ENCODE measurements around the gene GMIP.

The GMIP gene

DNA sequence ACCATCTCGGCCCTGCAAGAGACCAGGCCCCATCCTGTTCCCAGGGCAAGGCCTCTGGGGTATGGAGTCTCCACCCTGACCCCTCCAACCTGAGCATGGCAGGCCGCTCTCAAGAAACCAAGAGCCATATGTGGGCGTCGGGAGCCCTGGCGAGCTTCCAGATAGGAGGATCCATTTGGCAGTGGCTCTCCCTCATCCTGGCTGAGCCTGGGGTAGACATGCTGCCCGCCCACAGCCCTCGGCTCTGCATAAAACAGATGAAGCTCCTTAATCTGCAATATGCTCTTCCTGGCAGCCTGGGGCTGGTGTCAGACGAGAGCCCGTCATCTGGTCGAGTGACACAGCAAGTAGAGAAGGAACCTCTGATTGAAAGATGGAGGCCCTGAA, 13.9 kb upstream of the GMIP start:
- peak in 1 of 51 donors; percentile 58 for DNase-seq

DNA sequence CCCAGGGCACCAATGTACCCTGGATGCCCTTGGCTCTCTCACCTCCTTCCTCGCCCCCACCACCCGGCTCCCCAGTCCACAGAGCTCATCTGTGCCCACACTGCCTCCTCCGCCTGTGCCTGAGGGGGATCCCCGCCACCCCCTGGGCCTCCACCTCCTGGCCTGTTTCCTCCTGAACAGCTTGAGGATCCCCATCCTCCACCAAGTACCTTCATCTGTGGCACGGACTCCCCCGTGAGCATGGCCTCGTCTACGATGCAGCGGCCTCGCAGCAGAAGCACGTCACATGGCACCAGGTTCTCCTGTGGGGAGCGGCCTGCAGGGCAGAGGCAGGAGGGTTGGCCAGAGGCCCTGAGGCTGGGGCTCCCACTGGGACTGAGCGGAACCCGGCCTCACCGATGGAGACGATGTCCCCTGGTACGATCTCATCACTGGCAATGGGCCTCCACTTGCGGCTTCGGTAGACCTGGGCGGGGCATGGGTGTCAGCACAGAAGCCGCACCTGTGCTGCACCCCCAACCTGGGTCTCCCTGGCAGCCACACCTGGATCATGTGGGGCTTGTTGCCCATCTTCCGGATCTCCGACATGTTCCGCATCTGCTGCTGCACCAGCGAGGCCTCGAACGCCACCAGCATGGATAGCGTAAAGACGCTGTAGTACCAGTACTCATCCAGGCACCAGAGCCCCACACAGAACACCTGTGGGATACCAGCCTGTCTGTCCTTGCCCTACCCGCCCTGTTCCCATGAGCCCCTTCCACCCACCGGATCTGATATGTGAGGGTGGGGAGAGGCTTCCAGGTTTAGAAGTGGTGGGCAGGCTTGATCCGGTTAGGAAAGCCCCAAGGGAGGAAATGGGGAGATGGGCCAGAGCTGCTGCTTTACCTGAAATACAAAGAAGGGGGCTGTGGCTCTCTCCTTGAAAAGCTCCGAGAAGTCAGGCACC, 13.3 kb upstream of the GMIP start:
- no peak for DNase-seq

DNA sequence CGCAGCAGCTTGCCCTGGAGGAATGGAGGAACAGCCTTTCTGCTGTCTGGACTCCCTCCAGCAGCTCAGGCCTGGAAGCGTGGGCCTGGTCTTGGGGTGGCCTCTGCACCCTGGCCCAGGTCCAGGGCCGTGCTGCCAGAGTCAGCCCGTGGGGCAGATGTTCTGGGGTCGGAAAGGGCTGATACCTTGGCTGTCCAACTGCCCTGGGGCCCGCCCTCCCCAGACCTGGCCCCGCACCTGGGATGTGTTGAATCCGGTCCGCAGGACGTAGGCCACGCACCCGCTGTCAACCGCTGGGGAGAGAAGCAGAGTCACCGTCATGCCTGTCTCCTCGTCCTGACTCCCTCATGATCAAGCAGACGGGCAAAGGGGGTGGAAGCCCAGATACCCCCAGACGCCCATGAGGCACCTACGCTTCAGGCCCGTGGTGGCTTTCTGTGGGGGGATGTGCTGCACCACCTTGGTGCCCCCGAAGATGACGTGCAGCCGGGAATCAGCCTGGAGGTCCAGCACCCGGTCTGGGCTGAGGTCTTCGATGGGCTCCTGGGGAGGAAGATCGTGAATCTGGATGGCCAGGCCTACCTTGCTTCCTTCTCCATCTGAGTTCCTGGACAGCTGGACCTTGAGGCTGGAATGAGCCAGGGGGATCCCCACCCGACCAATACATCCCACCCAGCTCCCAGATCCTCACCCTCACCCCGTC, 12.3 kb upstream of the GMIP start:
- no peak for DNase-seq

DNA sequence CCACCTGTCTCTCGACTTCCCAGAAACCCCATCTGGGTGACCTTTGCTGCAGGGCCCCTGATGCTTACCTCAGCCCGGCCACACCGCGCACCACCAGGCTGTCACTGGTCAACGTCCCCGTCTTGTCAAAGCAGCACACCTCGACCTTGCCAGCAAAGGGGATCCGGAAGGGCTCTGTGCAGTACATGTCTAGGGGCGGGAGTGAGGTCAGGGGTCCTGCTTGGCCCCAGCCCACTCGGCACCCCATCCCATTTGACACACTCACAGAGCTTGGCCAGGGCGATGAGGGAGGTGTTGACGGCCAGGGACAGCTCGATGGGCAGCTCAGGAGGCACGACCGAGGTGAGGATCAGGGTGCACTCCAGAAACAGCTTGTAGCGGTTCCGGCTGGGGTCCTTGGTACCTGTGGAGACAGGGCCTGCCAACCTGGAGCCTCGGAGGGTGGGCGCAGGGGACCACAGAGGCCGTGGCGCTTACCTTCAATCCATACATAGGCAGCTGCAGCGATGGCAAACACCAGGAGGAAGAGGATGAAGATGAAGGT, 11.7 kb upstream of the GMIP start:
- no peak for DNase-seq

DNA sequence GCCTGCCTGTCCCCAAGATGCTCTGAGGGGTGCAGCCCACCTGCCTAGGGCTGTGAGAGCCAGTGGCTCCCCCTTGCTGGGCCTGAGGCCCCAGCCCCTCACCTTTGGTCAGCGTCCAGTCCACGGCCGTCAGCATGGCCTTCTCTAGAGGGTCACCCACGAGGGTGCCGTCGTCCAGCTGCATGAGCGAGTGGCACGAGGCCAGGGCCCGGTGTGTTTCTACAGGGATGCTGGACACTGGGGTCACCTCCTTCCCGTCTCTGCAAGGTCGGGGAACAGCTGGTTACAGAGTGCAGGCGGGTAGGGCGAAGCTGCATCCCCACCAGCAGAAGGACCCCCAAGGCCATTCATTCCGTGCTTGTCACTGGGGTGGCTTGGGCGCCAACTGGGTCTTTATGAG, 11.0 kb upstream of the GMIP start:
- no peak for DNase-seq

DNA sequence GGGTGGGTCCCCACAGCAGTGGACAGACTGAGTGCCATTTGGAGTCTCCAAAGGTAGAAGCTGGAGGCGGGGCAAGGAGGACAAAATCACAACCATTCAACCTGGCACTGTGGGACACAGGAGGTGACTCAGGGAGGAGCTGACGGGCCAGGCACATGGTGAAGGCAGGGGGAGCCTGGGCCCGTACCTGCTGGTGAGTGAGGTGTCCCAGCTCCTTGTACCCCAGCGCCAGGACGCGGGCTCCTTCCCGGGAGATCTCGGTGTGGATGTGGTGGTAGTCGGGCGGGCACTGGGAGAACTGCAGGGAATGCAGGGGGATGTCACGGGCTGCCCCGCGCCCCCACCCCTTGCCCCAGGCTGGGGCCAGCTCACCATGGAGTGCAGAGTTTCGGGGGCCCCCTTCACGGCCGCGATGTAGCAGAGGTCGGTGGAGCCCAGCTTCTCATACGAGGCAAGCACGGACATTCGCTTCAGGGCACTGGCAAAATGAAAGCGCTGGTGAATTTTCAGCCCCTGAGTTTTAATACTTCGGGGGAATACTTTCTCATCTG, 10.2 kb upstream of the GMIP start:
- DNase-seq, result no peak

DNA sequence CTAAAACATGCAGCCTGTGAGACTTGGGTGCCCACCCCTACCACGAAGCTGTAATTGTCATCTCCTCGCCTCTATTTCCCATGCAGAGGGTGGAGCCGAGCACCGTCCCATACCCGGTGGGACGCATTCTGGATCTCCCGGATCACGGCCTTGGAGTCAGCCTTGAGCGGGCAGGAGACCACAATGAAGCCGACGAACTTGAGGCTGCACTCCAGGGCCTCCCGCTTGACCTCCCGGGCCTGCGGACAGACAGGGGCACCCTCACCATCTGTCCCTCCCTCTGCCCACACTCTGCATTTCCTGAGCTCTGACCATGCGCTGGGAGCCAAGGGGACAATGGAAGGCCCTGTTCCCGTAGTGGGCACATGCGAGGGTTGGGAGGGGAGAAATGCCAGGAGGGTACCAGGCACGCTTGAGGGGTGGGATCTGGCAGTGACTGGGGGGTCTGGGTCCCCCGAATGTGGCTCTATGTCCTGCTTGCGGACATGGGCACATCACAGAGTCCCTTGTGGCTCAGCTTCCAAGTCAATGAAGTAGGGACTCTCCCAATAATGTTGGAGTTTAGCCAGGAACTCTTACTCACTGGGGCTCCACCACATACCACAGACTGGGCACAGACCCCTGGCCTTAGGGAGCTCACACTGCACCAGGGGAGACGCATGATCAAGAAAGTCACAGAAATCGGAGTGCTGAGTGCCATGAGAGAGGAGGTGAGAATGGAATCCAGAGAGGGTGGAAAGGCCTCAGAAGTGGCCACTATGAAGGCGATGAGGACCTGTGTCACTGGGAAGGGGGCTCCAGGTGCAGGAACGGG, 9.2 kb upstream of the GMIP start:
- no peak for DNase-seq

DNA sequence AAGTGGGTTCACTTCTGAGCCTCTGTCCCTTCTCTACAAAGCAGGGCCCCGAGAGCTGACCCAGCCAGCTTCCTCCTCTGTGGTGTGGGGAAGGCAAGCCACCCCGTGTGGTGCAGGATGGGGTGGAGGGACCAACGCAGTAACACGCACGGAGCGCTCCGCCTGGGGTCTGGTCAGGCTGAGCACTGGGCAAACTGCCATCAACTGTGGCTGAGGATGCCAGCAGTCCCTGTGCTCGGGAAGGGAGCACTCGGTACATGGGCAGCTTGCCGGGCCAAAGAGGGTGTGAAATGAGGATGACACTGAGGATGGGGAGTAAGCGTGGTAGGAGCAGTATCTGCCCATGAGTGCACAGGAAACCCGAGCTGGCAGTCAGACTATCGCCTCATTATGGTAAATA, 7.6 kb upstream of the GMIP start:
- DNase-seq, result peak in 39 of 51 donors; percentile 15 to 76 (median 50)

DNA sequence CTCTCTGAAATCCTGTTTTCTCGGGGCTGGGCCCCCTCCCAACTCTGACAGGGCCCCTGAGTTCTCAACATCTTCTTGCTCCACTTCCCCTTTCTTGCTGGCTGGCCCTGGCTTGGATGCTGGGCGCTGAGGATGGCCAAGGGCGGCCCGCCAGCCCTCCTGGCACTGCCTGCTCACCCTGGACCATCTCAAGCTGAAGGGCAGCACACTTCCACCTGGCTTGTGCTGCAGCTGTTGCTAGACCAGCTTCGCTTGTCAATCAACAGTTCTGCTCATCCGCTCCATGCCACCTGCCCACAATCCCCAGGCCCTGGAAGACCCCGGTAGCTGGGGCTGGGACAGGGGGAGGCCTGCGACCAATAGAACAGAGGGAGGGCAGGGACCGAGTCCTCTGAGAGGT, 6.9 kb upstream of the GMIP start:
- DNase-seq, result peak in 5 of 51 donors; percentile 7 to 38 (median 16)

DNA sequence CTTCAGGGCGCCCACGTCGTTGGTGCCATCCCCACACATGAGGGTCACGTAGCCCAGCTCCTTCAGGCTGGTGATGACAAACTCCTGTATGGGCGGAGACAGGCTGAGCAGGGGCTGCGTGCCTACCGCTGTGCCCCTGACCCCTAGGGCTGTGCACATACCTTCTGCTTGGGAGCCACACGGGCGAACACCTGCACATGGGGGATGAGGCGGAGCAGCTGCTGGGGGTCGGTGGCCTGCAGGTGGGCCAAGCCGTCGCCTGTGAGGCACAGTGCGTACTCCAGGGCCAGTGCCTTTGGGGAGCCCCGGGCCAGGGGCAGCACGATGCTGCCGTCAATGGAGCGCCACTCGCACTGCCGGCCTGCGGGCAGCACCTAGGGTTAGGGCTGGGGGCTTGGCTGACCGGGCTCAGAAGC, 6.1 kb upstream of the GMIP start:
- no peak for DNase-seq

DNA sequence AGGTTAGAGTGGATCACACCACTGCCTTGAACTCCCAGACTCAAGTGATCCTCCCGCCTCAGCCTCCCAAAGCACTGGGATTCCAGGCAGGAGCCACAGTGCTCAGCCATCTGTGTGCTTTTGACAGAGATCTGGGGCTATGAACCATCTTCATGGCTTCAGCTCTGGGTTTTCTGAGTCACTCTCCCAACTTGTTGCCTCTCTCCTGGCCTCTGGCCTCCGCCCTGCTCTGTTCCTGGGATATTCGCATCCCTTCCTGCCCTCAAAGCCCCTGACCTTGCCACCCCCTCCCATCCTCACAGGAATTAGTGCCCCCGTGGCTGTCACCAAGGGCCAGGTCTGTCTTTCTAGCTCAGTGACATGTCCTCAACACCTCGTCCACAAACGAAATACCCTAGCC, 5.7 kb upstream of the GMIP start:
- DNase-seq, result no peak

DNA sequence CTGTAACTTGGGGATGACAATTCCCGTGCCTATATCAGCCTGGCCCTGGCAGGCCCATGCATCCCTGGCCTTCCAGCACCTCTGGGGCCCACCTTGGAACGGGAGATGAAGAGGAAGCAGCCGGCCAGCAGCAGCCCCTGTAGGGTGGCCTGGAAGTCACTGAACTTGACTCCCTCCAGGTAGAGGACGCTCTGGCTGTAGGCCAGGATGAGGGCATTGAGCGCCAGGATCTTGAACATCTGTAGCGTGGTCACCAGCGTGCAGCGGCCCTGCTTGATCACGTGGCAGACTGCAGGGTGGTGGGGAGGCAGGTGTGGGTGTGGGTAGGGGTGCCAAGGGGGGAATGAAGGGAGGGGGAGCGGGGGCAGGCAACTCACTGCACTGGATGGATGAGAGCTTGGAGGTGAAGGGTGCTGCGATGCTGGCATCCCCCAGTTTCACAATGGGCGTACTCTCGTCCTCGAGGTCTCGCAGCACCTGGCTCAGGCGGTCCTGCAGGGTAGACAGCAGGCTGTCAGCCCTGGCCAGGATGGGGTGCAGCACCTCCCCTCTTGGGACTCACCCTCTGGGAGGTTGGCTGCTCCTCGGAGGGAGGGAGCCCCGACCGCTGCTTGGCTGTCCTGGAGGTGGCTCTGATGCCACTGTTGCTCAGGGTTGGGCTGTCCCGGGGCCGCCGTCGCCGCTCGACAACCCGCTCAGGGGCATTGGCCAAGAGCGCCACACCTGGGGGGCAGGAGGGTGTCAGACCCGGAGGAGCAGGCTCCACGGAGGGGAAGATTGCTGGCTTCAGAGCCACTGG, 3.8 kb upstream of the GMIP start:
- no peak for DNase-seq

DNA sequence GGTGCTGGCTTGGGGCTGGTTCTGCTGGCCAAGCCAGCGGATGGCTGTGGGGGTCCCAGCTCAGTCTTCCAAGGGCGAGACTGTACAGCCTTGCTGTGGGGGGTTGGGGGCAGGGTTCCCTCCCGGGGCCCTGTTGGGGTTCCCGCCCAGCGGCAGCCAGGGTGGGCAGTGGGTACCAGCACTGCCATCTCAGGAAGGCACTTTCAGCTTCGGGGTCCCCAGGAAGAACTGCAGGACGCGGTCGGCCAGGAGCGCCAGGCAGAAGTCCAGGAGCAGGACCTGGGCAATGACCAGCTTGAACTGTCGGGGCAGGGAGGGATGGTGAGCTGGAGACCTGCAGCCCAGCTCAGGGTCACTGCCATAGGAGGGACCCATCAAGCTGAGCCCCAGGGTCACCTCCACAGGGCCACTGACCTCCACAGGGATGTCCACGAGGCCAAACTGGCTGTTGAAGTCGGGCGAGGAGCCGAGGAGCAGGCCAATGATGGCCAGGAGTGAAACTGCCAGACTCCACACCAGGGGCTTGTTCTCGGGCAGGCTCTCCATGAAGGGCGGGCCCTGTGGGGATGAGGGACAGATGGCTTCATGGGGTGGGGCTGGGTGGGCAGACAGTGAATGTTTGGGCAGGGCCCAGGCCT, 1.9 kb upstream of the GMIP start:
- DNase-seq, result no peak

DNA sequence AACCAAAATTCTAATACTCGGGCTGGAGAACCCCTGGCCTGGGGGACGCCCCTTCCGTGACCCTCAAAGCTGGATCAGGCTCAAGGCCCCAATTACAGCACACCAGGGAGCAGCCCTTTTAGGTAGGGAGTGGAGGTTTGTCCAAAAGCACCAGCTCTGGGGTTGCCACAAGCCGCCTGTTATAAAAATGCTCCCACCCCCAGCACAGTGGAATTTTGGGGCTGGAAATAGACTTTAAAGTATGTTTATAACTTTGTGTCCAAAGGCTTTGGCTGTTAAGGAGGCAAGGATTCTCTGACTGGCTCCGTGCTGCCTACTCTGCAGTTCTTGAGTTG, 564 bp upstream of the GMIP start:
- DNase-seq, result no peak

DNA sequence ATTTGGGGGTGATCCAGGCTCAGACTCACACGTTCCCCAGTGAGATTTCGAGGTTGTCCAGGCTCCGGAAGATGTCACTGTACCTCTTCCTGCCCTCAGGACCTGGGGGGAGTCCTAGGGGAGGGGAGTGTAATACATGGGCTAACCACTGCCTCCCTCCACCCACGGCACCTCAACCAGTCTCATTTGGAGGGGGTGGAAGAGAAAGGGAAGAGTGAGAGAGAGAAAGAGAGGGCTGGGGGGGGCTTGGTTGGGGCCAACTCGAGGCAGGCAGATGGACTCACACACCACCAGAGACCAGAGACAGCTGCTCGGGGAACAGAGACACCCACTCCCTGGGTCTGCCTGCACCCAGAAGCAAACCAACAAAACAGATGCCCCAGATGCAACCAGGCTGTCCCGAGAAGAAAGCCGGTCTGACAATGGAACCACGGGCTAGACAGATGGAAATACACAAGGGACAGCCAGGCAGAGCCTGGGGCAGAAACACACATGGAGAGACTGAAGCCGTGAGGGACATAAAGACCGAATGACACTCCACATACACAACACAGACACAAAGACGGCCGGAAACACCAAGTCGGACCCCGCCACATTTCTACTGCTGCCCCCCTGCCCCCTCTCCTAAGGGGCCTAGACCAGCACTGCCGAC, 825 bp downstream of the GMIP start:
- peak in 1 of 51 donors; percentile 28 for DNase-seq

DNA sequence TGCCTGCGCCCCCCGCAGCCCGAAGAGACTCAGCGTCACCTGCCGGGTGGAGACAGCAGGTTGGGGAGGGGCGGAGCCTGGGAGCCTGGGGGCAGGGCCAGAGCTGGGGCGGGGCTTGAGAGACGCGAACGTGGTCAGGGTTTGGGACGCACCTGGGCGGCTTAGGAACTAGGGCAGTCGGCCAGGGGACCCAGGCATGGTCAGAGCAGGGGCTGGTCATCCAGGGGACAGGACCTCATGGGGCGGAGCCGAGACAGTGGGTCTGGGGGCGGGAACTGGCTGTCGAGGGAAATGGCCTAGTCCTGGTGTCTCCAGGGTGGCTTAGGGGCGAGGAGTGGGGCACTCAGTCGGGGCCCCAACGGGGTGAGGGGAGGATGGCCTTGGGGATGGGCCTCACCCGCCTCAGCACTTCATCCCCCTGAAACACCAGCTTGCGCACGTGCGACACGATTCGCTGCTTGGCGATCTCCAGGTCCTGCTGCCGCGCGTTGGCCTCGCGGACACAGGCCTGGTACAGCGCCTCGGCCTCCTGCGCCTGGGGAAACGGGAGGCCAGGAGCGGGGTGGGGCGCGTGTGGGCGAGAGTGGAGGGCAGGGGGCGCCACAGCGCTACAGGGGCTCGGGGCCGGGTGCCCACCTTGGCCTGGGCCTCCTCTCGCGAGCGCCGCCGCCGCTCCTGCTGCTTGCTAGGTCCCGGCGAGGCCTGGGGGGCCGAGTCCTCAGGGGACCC, 5.8 kb downstream of the GMIP start:
- no peak for DNase-seq

DNA sequence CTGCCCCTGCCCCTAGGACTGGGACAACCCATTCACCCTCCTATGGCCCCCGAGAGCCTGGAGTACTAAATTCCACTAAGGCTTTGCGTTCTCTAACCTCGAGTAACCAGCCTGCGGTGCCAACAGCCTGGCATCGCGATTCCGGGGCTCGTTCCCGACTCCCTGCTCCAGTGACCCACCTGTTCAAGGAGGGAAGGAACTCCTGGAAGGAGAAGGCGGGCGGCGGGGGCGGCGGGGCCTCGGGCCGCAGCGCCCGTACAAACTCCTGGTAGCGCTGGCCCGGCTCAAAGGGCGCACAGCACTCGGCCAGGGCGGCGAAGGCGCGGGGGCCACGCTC, 6.3 kb downstream of the GMIP start:
- no peak for DNase-seq

DNA sequence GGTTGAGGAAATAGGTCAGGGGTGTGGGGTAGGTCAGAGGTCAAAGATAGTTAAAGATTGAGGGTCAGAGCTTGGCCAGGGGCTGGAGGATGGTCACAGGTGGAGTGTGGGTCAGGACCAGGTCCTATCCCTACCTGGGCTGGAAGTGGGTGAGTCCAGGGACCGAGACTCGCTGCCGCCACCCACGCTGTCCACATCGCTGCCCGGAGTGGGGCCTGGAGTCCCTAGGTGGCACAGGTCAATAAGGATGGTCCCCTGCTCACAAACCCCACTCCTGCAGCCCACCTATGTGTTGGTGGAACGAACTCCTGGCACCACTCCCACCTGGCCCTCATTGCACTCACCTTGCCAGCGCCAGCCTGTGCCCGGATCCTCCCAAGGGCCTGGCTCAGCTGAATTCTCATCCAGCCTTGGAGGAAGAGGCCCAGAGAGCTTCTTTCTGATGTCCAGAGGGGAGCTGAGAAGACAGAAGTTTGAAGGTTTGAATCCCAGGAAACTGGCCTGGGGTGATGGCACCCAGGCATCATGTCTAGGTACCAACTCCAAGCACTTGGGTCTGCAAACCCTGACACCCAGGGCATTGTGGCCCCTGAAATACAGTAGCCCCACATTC, 6.8 kb downstream of the GMIP start:
- no peak for DNase-seq

DNA sequence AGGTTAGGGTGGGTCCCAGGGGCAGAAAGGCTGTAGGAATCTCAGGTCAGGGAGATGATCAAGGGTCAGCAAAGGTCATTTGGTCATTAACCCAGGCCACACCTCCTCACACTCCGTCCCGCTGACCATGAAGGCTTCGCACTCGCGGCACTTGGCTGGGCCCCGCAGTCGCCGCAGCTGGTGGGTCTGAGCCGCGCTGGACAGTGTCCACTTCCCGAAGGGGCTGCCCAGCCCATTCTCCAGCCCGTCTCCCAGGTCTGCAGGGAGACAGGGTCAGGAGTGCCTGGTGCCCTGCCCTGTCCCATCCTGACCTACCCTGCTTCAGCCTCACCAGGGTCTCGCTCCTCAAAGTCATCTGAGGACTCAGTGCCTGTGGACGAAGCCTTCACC, 8.1 kb downstream of the GMIP start:
- no peak for DNase-seq
